Measurements from ENCODE around the gene ZCCHC12. TPM values are rescaled to one million over a fixed set of nuclear protein-coding genes. Genes with fewer than 3 reads are reported as not detected.

The ZCCHC12 gene
- total and polyA plus RNA-seq, 12 donors: 0.54 to 10.0 (median 1.6) TPM; not detected in 1

DNA sequence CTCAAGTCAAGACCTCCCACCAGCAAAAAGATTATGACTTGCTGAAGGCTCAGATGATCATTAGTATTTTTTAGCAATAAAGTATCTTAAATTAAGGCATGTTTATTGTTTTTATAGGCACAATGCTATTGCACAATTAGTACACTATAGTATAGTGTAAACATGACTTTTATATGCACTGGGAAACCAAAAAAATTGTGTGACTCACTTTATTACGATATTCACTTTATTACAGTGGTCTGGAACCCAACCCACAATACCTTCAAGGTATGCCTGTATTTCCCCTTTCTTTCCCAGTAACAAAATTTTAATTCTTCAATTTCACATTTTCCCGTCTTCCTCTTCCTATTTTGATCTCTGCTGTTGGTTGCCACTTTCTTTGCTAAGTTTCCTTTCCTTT is 37.7 kb downstream of the ZCCHC12 start:
- intact Hi-C loops (cut with DNase I): no loop called here
- TF ChIP-seq, protein P1, sequence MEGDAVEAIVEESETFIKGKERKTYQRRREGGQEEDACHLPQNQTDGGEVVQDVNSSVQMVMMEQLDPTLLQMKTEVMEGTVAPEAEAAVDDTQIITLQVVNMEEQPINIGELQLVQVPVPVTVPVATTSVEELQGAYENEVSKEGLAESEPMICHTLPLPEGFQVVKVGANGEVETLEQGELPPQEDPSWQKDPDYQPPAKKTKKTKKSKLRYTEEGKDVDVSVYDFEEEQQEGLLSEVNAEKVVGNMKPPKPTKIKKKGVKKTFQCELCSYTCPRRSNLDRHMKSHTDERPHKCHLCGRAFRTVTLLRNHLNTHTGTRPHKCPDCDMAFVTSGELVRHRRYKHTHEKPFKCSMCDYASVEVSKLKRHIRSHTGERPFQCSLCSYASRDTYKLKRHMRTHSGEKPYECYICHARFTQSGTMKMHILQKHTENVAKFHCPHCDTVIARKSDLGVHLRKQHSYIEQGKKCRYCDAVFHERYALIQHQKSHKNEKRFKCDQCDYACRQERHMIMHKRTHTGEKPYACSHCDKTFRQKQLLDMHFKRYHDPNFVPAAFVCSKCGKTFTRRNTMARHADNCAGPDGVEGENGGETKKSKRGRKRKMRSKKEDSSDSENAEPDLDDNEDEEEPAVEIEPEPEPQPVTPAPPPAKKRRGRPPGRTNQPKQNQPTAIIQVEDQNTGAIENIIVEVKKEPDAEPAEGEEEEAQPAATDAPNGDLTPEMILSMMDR (IDR thresholded peaks at IDR 0.05): no peak
- no peak for TF ChIP-seq POLR2A (IDR thresholded peaks at IDR 0.05)
- Histone ChIP-seq H3K36me3 (replicated peaks in 1 of 2) (no peaks in the 10 kb centered on the region), H3K27me3 (peaks cover 11% of the 10 kb centered on the region), H3K4me1 (replicated peaks in 1 of 2) (no peaks in the 10 kb centered on the region), H3K27ac (no peak overlapping the region), H3K4me3 (no peak overlapping the region), H3K9me3 (replicated peaks in 1 of 3) (no peaks in the 10 kb centered on the region)
- WGBS, 4 donors: 65 to 96% (median 78%) methylated on average over 2 of the region's 2 CpGs
- no peak for DNase-seq

GRCh38 chrX:118862091-118862490 is 38.5 kb downstream of the ZCCHC12 start:
- H3K9me3 ChIP-seq (replicated peaks in 1 of 3): no peaks in the 10 kb centered on the region
- TF ChIP-seq, protein P1 (IDR thresholded peaks at IDR 0.05): no peak
- no peak for TF ChIP-seq POLR2A (IDR thresholded peaks at IDR 0.05)
- H3K27ac ChIP-seq: no peak overlapping the region
- 42 to 100% (median 62%) methylated on average over 1 of the region's 1 CpG for WGBS, 4 donors
- peaks cover 8% of the 10 kb centered on the region for H3K27me3 ChIP-seq
- no peaks in the 10 kb centered on the region for H3K4me1 ChIP-seq (replicated peaks in 1 of 2)
- DNase-seq: no peak
- intact Hi-C loops (cut with DNase I): no loop called here
- no peaks in the 10 kb centered on the region for H3K36me3 ChIP-seq (replicated peaks in 1 of 2)
- H3K4me3 ChIP-seq: no peak overlapping the region

DNA sequence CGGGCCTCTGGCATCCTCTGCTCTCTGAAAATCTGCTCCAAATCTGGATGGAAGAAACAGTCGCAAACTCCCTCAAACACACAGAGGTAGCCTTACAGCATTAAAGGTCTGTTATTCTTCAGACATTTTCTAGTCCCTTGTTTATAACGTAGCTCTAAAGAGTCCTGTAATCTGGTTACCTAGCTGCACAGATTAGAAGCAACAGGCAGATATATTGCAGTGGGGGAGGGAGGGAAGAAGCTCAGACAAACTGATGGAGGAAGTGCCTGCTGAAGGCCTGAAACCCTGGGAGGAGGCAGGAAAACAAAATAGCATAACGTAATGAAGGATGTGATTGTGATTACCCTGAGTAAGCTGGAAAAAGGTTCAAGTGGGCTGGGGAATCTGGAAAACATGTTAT is 39.4 kb downstream of the ZCCHC12 start:
- no peak overlapping the region for H3K27ac ChIP-seq
- intact Hi-C loops (cut with DNase I): no loop called here
- WGBS, 4 donors: 58 to 71% (median 61%) methylated on average over 4 of the region's 4 CpGs
- H3K4me3 ChIP-seq: no peak overlapping the region
- H3K27me3 ChIP-seq: peaks cover 8% of the 10 kb centered on the region
- no peak for DNase-seq
- no peaks in the 10 kb centered on the region for H3K9me3 ChIP-seq (replicated peaks in 1 of 3)
- H3K36me3 ChIP-seq (replicated peaks in 1 of 2): no peaks in the 10 kb centered on the region
- TF ChIP-seq, protein P1 (IDR thresholded peaks at IDR 0.05): no peak
- TF ChIP-seq POLR2A (IDR thresholded peaks at IDR 0.05): no peak
- H3K4me1 ChIP-seq (replicated peaks in 1 of 2): no peaks in the 10 kb centered on the region

DNA sequence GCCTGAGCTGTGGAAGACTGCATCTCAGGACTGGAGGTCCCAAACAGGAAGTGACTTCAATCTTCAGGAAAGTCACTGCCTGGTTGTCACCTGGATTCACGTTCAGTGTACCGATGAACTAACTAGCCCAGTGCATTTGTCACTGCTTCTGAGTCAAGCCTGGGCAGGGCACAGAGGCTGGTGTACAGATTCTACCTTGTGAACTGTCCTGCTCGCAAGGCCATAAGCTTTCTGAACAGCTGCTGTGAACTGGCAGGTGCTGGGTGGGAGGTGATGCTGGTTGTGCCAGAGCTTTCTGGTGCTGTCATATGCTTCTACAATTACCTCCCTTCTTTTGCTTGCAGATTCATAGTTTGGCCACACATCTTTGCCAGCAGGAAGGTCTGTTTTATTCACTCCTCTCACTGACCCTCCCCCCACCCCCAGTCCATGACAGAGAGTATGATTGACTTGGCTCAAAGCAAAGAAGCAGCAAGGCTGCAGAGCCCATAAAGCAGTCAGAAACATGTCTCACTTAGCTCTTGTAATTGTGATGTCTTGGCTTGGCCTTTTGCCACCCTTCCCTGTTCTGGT is 40.5 kb downstream of the ZCCHC12 start:
- Histone ChIP-seq H3K36me3 (replicated peaks in 1 of 2) (no peaks in the 10 kb centered on the region), H3K9me3 (replicated peaks in 1 of 3) (no peaks in the 10 kb centered on the region), H3K4me3 (no peak overlapping the region), H3K27ac (no peak overlapping the region), H3K4me1 (replicated peaks in 1 of 2) (no peaks in the 10 kb centered on the region), H3K27me3 (peaks cover 3% of the 10 kb centered on the region)
- 74 to 100% (median 87%) methylated on average over 1 to 3 of the region's 3 CpGs for whole genome bisulfite sequencing, 4 donors
- intact Hi-C loops (cut with DNase I): no loop called here
- TF ChIP-seq, protein P1 (IDR thresholded peaks at IDR 0.05): no peak
- no peak for TF ChIP-seq POLR2A (IDR thresholded peaks at IDR 0.05)
- no peak for DNase-seq

Measured in adrenal gland (tissue), 12 donors.